GM19238 (cell line): ENCODE results near the gene ERN1.

Experiments used
- DNase-seq: peaks from one replicate; pipeline ENCODE4 v3.0.0; 2011; ENCODE audit warnings: low spot score; ENCODE audit not compliant: insufficient read length

The ERN1 gene

GRCh38 chr17:64061178-64061898, 68.6 kb downstream of the ERN1 start:
- DNase-seq = no peak

GRCh38 chr17:64060331-64060730, 69.6 kb downstream of the ERN1 start:
- DNase-seq = no peak

GRCh38 chr17:64059756-64060155, 70.2 kb downstream of the ERN1 start:
- no peak for DNase-seq

GRCh38 chr17:64058621-64059020, 71.3 kb downstream of the ERN1 start:
- DNase-seq = no peak

GRCh38 chr17:64057701-64058263, 72.2 kb downstream of the ERN1 start:
- DNase-seq = no peak

- peak; percentile 52 for DNase-seq
Measured at GRCh38 chr17:64056269-64057005, 73.5 kb downstream of the ERN1 start.

- DNase-seq = no peak
Measured at GRCh38 chr17:64055183-64056142, 74.5 kb downstream of the ERN1 start.

GRCh38 chr17:64054304-64054703, 75.6 kb downstream of the ERN1 start:
- no peak for DNase-seq

GRCh38 chr17:64053101-64053500, 76.8 kb downstream of the ERN1 start:
- DNase-seq = no peak

GRCh38 chr17:64051153-64051552, 78.8 kb downstream of the ERN1 start:
- DNase-seq = no peak

- DNase-seq = no peak
Measured at GRCh38 chr17:64048805-64049204, 81.1 kb downstream of the ERN1 start.

GRCh38 chr17:64045176-64045575, 84.8 kb downstream of the ERN1 start:
- no peak for DNase-seq

- no peak for DNase-seq
Measured at GRCh38 chr17:64042700-64043485, 87.1 kb downstream of the ERN1 start.

- no peak for DNase-seq
Measured at GRCh38 chr17:64041912-64042311, 88.0 kb downstream of the ERN1 start.

GRCh38 chr17:64040206-64040605, 89.7 kb downstream of the ERN1 start:
- no peak for DNase-seq

GRCh38 chr17:64039106-64039400, 90.9 kb downstream of the ERN1 start:
- no peak for DNase-seq

- DNase-seq = no peak
Measured at GRCh38 chr17:64038331-64039105, 91.4 kb downstream of the ERN1 start.

- DNase-seq = no peak
Measured at GRCh38 chr17:64037802-64038201, 92.1 kb downstream of the ERN1 start.

GRCh38 chr17:64037180-64037579, 92.8 kb downstream of the ERN1 start:
- no peak for DNase-seq
